Nephron progenitor cell (in vitro differentiated cells): ENCODE measurements around the gene BIN1.

Experiments used
- DNase-seq: peaks from one replicate; pipeline ENCODE4 v3.0.0; 2021
- H3K27ac Mint-ChIP-seq: 2 replicates; pipeline ENCODE4 v1.8.0; 2021; ENCODE audit warnings: mild to moderate bottlenecking, moderate library complexity, mixed read lengths
- H3K27me3 Mint-ChIP-seq: 2 replicates; pipeline ENCODE4 v1.8.0; 2021; ENCODE audit warnings: mild to moderate bottlenecking, low read depth, mixed read lengths; ENCODE audit not compliant: poor library complexity
- H3K36me3 Mint-ChIP-seq: 2 replicates; pipeline ENCODE4 v1.8.0; 2021; ENCODE audit warnings: low read depth, mixed read lengths
- H3K4me1 Mint-ChIP-seq: 2 replicates; pipeline ENCODE4 v1.8.0; 2021; ENCODE audit warnings: mixed read lengths
- H3K4me3 Mint-ChIP-seq: 2 replicates; pipeline ENCODE4 v1.8.0; 2021; ENCODE audit warnings: mild to moderate bottlenecking, moderate library complexity, mixed read lengths
- H3K9me3 Mint-ChIP-seq: 2 replicates; pipeline ENCODE4 v1.8.0; 2021; ENCODE audit warnings: mild to moderate bottlenecking, moderate library complexity, mixed read lengths
- TF ChIP-seq, protein P1 (sequence below): fragments of 200-600 bp; sonication (generic); IDR thresholded peaks from 2 replicates; pipeline ENCODE4 v1.5.0; 2021; ENCODE audit warnings: antibody characterized with exemption

Gene BIN1

DNA sequence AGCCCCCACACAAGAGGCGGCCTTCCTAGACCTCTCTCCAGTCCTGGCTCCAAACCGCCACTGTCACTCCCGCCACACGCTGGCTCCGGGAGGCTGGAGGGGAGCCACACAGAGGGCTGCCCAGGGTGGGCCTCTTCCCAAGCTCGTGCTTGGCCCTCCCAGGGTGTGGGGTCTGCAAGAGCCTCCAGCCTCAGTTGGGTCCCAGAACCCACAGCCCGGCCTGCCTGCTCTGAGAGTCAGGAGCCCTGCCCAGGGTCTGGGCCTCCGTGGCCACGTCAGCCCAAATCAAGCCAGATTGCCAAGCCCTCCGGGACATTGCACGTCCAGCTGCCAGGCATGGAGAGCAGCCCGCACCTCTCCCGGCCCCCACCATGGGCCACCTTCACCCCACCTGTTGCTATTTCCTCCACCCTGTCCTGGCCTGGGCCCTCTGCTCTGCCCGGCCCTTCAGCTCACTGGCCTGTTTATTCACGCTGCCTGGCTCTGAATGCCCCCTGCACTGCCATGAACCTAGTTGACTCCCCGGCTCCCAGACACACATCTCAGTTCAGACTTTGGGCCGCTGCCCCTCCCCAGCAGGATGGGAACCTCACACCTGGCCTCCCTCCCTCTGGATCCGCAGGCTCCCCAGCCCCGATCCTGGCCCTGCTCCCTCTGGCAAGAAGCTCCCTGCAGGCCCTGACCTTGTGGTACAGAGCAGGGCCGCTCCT is 61.0 kb downstream of the BIN1 start:
- H3K4me3 Mint-ChIP-seq: no peak overlapping the region

DNA sequence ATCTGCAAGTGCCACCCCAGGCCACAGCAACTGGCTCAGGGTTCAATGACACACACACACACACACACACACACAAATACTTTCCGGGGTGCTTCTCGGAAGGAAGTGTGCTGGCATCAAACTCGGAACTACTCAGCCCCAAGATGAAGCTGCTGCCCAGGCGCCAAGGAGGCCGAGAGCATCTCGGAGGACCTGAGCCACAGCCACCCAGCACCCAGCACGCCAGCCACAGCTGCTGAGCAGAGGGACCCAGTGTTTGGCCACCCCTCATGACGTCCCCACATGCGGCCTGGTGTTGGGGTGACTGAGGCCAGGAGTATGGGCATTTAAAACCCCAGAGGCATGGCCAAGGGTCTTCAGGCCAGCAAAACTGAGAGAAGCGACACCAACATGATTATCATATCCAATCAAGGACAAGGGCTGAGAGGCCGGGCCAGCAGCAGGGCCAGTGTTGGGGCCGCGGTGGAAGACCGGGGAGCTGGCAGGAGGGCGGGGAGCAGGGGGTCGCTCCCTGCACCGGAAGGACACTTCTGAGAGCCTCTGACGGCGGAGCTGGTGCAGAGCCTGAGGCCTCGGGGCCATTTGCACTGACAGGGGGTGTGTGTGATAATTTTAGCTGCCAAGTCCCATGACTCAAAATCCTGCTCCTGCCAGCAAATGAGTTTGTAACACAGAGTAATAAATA is 61.8 kb downstream of the BIN1 start:
- no peak for DNase-seq
- Mint-ChIP-seq H3K4me3 (no peak overlapping the region), H3K36me3 (no peaks in the 10 kb centered on the region), H3K4me1 (peaks cover 16% of the 10 kb centered on the region), H3K27me3 (no peaks in the 10 kb centered on the region), H3K9me3 (no peaks in the 10 kb centered on the region), H3K27ac (no peak overlapping the region)
- TF ChIP-seq, protein P1, sequence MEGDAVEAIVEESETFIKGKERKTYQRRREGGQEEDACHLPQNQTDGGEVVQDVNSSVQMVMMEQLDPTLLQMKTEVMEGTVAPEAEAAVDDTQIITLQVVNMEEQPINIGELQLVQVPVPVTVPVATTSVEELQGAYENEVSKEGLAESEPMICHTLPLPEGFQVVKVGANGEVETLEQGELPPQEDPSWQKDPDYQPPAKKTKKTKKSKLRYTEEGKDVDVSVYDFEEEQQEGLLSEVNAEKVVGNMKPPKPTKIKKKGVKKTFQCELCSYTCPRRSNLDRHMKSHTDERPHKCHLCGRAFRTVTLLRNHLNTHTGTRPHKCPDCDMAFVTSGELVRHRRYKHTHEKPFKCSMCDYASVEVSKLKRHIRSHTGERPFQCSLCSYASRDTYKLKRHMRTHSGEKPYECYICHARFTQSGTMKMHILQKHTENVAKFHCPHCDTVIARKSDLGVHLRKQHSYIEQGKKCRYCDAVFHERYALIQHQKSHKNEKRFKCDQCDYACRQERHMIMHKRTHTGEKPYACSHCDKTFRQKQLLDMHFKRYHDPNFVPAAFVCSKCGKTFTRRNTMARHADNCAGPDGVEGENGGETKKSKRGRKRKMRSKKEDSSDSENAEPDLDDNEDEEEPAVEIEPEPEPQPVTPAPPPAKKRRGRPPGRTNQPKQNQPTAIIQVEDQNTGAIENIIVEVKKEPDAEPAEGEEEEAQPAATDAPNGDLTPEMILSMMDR: no peak

More for the DNA sequence above, 61.0 kb downstream of the BIN1 start:
- Mint-ChIP-seq H3K36me3 (no peaks in the 10 kb centered on the region), H3K27me3 (no peaks in the 10 kb centered on the region), H3K27ac (peak overlapping the region; percentile 65), H3K9me3 (no peaks in the 10 kb centered on the region), H3K4me1 (peaks cover 16% of the 10 kb centered on the region)
- TF ChIP-seq, protein P1: no peak
- DNase-seq: no peak

DNA sequence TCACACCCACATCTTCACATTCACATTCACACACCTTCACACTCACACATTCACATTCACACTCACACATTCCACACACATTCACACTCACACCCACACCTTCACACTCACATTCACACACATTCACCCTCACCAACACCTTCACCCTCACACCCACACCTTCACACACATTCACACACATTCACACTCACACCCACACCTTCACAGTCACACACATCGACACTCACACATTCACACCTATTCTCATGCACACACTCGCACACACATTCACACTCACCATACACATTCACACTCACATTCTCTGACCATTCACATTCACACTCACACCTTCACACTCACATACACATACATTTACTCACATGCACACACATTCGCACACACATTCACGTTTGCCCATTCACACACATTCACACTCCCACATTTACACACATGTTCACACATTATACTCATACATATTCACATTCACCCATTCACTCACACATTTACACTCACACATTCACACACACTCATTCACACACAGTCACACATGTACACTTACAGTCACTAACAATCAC is 62.7 kb downstream of the BIN1 start:
- Mint-ChIP-seq H3K27ac (no peak overlapping the region), H3K36me3 (no peaks in the 10 kb centered on the region), H3K9me3 (no peaks in the 10 kb centered on the region), H3K4me1 (peaks cover 16% of the 10 kb centered on the region), H3K4me3 (no peak overlapping the region), H3K27me3 (no peaks in the 10 kb centered on the region)
- TF ChIP-seq, protein P1: no peak
- DNase-seq: no peak

DNA sequence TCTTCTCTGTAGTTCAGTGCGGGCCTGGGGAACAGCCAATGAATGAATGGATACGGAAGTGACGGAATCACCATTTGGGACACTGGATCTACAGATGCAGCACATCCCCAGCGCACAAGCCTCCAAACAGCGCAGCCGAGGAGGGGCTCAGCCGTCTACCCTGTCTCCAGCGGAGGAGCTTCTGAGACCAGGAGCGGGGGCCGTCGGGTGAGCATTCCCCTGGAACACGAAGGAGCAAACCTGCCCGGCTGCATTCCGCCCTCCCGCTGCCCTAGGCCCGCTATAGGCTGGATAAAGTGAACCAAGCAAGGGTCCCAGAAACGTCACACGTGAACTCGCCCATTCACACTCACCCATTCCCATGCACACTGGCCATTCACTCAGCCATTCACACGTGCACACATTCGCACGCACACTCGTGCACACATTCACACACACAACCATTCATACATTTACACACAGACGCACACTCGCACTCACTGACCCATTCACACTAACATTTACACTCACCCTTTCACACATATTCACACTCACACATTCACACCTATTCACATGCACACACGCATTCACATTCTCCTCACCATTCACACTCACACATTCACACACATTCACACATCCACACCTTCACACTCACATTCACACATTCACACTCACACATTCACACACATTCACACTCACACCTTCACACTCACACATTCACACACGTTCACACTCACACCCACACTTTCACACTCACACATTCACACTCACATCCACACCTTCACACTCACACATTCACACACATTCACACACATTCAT is 63.4 kb downstream of the BIN1 start:
- Mint-ChIP-seq H3K9me3 (no peaks in the 10 kb centered on the region), H3K27me3 (no peaks in the 10 kb centered on the region), H3K27ac (no peak overlapping the region), H3K4me1 (peaks cover 16% of the 10 kb centered on the region), H3K36me3 (no peaks in the 10 kb centered on the region), H3K4me3 (no peak overlapping the region)
- no peak for DNase-seq
- TF ChIP-seq, protein P1: no peak

DNA sequence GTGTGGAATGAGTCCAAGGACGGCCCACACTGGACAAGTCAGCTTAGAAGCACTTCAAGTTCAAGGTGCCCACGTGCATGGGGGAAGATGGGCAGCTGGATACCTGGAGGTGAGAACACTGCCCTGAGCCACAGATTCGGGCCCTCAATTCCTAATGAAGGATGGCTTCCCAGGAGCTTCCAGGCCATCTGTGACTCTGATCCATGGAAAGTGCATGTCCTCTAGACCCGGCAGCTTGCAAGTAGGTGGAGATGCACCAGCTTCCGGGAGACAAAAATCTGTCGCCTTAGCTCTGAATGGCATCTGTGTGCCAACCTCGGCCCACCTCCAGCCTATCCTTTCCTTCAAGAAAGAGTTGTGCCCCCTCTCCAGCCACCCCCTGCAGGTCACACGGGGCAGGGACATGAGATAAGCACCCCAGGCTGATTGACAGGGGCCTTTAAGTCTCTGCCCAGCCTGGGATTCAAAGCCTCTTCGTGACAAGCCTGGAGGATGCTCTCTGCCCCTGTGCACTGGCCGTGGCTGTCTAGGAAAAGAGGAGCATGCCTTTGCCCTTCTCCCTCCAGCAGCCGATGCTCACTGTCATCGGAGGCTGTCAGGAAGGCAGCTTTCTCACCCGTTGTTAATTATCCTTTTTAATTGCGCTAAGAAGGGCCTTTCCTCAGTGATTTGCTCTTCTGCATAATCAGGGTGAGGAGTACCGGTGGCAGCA is 65.5 kb downstream of the BIN1 start:
- Mint-ChIP-seq H3K27me3 (peaks cover 7% of the 10 kb centered on the region), H3K9me3 (no peaks in the 10 kb centered on the region), H3K4me3 (no peak overlapping the region), H3K27ac (no peak overlapping the region), H3K4me1 (peaks cover 15% of the 10 kb centered on the region), H3K36me3 (no peaks in the 10 kb centered on the region)
- no peak for DNase-seq
- TF ChIP-seq, protein P1: no peak
